Measurements from ENCODE around the gene ABCB11. TPM values are rescaled to one million over a fixed set of nuclear protein-coding genes. Genes with fewer than 3 reads are reported as not detected.

The ABCB11 gene
- total and polyA plus RNA-seq, 2 of the 4 experiments (the other 2 are of a cell fraction), result not detected

- no peaks in the 10 kb centered on the region for H3K9me1 ChIP-seq (ENCODE audit: insufficient read depth, low read length)
- no peak overlapping the region for H2AK5ac ChIP-seq (ENCODE audit: low read depth, low read length)
- in situ Hi-C loops (cut with MboI; ENCODE audit: low sequenced_read_pairs), result no loop called here
- H2BK5ac ChIP-seq (ENCODE audit: low read depth, low read length, poor library complexity, severe bottlenecking), result no peak overlapping the region
- ChIA-PET CTCF (no interaction called here), POLR2A (ENCODE audit: unreplicated experiment) (no interaction called here)
- H3K79me1 ChIP-seq (ENCODE audit: low read depth in 1 of 2, low read length in 2 of 2), result no peaks in the 10 kb centered on the region
- no peaks in the 10 kb centered on the region for H4K20me1 ChIP-seq (ENCODE audit: insufficient read depth, low read length)
- no peak overlapping the region for H3K4ac ChIP-seq (ENCODE audit: low read depth, low read length)
- dilution Hi-C loops (cut with HindIII; ENCODE audit: low sequenced_read_pairs, unreplicated experiment), result no loop called here
- H3K18ac ChIP-seq (ENCODE audit: low read depth, low read length), result no peak overlapping the region
- H3K27ac ChIP-seq (ENCODE audit: insufficient read depth, low read length), result no peak overlapping the region
- H3K9me3 ChIP-seq (ENCODE audit: control insufficient read depth, insufficient read depth, low read length), result no peaks in the 10 kb centered on the region
- no peak overlapping the region for H3K9ac ChIP-seq (ENCODE audit: low read depth, low read length)
- no peak for DNase-seq
- intact Hi-C loops (cut with micrococcal nuclease), result no loop called here
- H3K4me3 ChIP-seq (ENCODE audit: insufficient read depth, low read depth, low read length), result no peak overlapping the region
- no peak overlapping the region for H4K91ac ChIP-seq (ENCODE audit: insufficient read depth, low read depth, low read length)
- H3K27me3 ChIP-seq (ENCODE audit: control insufficient read depth, insufficient read depth, low read length), result no peaks in the 10 kb centered on the region
- no peak overlapping the region for H3K4me2 ChIP-seq (ENCODE audit: low read depth, low read length)
- no peak overlapping the region for H2BK20ac ChIP-seq (ENCODE audit: low read depth, low read length)
- no peak overlapping the region for H3K56ac ChIP-seq (ENCODE audit: extremely low read depth, insufficient read depth, low read length)
- H4K5ac ChIP-seq (ENCODE audit: low read depth, low read length), result no peak overlapping the region
- ATAC-seq (ENCODE audit: low read depth), result no peak; the same call in 1 of the 2 replicates
- H2BK15ac ChIP-seq (ENCODE audit: low read depth, low read length), result no peak overlapping the region
- no TSS peak for BruUV-seq (replicated peaks)
- no CpG with 5 or more reads among the region's 5 CpGs for WGBS, 2 experiments (ENCODE audit: extremely low coverage in 2 of 2, insufficient read length in 1 of 2)
- H3K4me1 ChIP-seq (ENCODE audit: control insufficient read depth, insufficient read depth, low read length), result no peaks in the 10 kb centered on the region
- H3K14ac ChIP-seq (replicated peaks; ENCODE audit: low read depth, low read length), result no peak overlapping the region
- no peak overlapping the region for H2AK9ac ChIP-seq (replicated peaks; ENCODE audit: low read depth, low read length, poor library complexity)
- H4K8ac ChIP-seq (ENCODE audit: low read depth in 2 of 2, low read length in 2 of 2), result no peak overlapping the region
- no peaks in the 10 kb centered on the region for H3K36me3 ChIP-seq (ENCODE audit: control insufficient read depth, insufficient read depth, low read length)
- no peak overlapping the region for H2AFZ ChIP-seq (replicated peaks; ENCODE audit: low read length, poor library complexity)
- TF ChIP-seq MXI1 (IDR thresholded peaks at IDR 0.05; ENCODE audit: borderline replicate concordance, low read depth, low read length) (no peak), ELK1 (IDR thresholded peaks at IDR 0.05; ENCODE audit: borderline replicate concordance, low read depth, low read length) (no peak), RAD21 (IDR thresholded peaks at IDR 0.05; ENCODE audit: low read length) (no peak), NFE2L2 (IDR thresholded peaks at IDR 0.05; ENCODE audit: low read depth, low read length) (no peak), CEBPB (IDR thresholded peaks at IDR 0.05; ENCODE audit: low read depth, low read length) (no peak), RCOR1 (IDR thresholded peaks at IDR 0.05; ENCODE audit: insufficient replicate concordance, low read length) (no peak), RFX5 (IDR thresholded peaks at IDR 0.05; ENCODE audit: low read depth, low read length) (no peak), POLR2A (IDR thresholded peaks at IDR 0.05; ENCODE audit: low read depth, low read length) (no peak), SMC3 (IDR thresholded peaks at IDR 0.05; ENCODE audit: low read depth, low read length) (no peak), BHLHE40 (IDR thresholded peaks at IDR 0.05; ENCODE audit: low read depth, low read length) (no peak), FOS (IDR thresholded peaks at IDR 0.05; ENCODE audit: low read depth, low read length) (no peak), CTCF (conservative IDR thresholded peaks at IDR 0.05; ENCODE audit: low read depth, low read length) (no peak), MAZ (IDR thresholded peaks at IDR 0.05; ENCODE audit: borderline replicate concordance, low read depth, low read length) (no peak), MAFK (IDR thresholded peaks at IDR 0.05; ENCODE audit: low read depth, low read length) (no peak), CHD1 (IDR thresholded peaks at IDR 0.05; ENCODE audit: low read depth, low read length) (no peak), USF2 (IDR thresholded peaks at IDR 0.05; ENCODE audit: low read depth, low read length) (no peak)
- no peak overlapping the region for H3K23ac ChIP-seq (ENCODE audit: low read depth, low read length)
- no peak overlapping the region for H2BK120ac ChIP-seq (ENCODE audit: low read depth, low read length)
Measured at GRCh38 chr2:169001116-169001815, 29.9 kb downstream of the ABCB11 start.

All from IMR-90 (cell line).